ENCODE measurements around the gene CHD1.

The CHD1 gene

GRCh38 chr5:98911280-98912040, 17.3 kb downstream of the CHD1 start:
- Histone ChIP-seq H4K20me1 (ENCODE audit: insufficient read depth) (peaks cover 28% of the 10 kb centered on the region), H3K9ac (no peak overlapping the region), H2AFZ (ENCODE audit: low read depth) (no peak overlapping the region), H3K4me2 (no peak overlapping the region), H3K4me3 (IDR thresholded peaks at IDR 0.05; ENCODE audit: insufficient read depth, low read depth, low read length) (no peak overlapping the region), H3K27me3 (ENCODE audit: insufficient read depth, low read depth) (no peaks in the 10 kb centered on the region), H3K36me3 (ENCODE audit: insufficient read depth) (no peaks in the 10 kb centered on the region), H3K27ac (no peak overlapping the region), H3K4me1 (ENCODE audit: low read depth, poor library complexity, severe bottlenecking) (peaks cover 18% of the 10 kb centered on the region), H3K79me2 (ENCODE audit: insufficient read depth, low read depth) (peaks cover 84% of the 10 kb centered on the region)
- TF ChIP-seq, protein P1, sequence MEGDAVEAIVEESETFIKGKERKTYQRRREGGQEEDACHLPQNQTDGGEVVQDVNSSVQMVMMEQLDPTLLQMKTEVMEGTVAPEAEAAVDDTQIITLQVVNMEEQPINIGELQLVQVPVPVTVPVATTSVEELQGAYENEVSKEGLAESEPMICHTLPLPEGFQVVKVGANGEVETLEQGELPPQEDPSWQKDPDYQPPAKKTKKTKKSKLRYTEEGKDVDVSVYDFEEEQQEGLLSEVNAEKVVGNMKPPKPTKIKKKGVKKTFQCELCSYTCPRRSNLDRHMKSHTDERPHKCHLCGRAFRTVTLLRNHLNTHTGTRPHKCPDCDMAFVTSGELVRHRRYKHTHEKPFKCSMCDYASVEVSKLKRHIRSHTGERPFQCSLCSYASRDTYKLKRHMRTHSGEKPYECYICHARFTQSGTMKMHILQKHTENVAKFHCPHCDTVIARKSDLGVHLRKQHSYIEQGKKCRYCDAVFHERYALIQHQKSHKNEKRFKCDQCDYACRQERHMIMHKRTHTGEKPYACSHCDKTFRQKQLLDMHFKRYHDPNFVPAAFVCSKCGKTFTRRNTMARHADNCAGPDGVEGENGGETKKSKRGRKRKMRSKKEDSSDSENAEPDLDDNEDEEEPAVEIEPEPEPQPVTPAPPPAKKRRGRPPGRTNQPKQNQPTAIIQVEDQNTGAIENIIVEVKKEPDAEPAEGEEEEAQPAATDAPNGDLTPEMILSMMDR (conservative IDR thresholded peaks at IDR 0.05; ENCODE audit: low read depth, low read length), result no peak

DNA sequence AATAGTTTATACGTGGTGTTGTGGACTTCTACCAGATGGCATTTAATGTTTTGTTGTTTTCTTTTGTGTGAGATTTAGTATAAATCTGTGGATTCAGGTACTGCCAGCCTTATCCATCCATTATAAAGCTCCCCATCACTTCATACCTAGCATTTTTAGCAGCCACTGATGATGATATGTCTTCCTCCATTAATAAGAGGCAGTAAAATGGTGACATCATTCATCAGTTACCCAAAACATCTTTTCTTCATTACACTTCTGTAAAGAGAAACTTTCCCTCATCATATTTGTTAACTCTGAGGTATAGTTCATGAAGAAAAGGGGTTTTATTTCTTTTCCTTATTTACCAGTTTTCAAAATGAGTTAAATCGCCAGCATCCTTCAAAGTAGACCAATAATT, 19.4 kb downstream of the CHD1 start:
- Histone ChIP-seq H2AFZ (ENCODE audit: low read depth) (no peak overlapping the region), H3K27me3 (ENCODE audit: insufficient read depth, low read depth) (no peaks in the 10 kb centered on the region), H3K79me2 (ENCODE audit: insufficient read depth, low read depth) (peaks cover 84% of the 10 kb centered on the region), H3K9ac (no peak overlapping the region), H3K27ac (no peak overlapping the region), H3K4me1 (ENCODE audit: low read depth, poor library complexity, severe bottlenecking) (peaks cover 27% of the 10 kb centered on the region), H3K4me2 (no peak overlapping the region), H3K4me3 (IDR thresholded peaks at IDR 0.05; ENCODE audit: insufficient read depth, low read depth, low read length) (no peak overlapping the region), H3K36me3 (ENCODE audit: insufficient read depth) (no peaks in the 10 kb centered on the region; the same call in 1 of the 2 replicates), H4K20me1 (ENCODE audit: insufficient read depth) (peaks cover 40% of the 10 kb centered on the region)
- TF ChIP-seq, protein P1 (conservative IDR thresholded peaks at IDR 0.05; ENCODE audit: low read depth, low read length), result no peak

DNA sequence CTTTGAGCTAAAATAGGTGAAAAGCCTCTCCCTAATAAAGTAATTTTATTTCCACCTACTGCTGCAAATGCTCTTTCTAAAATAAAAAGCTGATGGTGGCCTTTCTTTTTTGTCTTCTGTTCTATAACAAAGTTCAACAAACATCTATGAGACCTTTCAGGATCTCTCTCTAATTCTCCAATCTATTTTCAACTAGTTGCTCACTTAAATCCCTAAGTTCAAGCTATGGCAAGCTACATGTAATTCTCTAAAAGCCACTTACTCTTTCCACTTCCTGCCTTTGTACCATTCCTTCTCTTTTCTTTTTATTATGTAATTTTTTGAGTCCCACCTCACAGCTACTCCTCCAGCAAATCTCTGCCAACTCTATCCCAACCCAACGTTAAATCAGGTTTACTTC, 20.9 kb downstream of the CHD1 start:
- Histone ChIP-seq H4K20me1 (ENCODE audit: insufficient read depth) (peaks cover 35% of the 10 kb centered on the region), H3K27ac (no peak overlapping the region), H3K9ac (no peak overlapping the region), H3K4me3 (IDR thresholded peaks at IDR 0.05; ENCODE audit: insufficient read depth, low read depth, low read length) (no peak overlapping the region), H3K4me2 (no peak overlapping the region), H3K36me3 (ENCODE audit: insufficient read depth) (no peaks in the 10 kb centered on the region; the same call in 1 of the 2 replicates), H3K4me1 (ENCODE audit: low read depth, poor library complexity, severe bottlenecking) (peaks cover 27% of the 10 kb centered on the region), H2AFZ (ENCODE audit: low read depth) (no peak overlapping the region), H3K27me3 (ENCODE audit: insufficient read depth, low read depth) (no peaks in the 10 kb centered on the region), H3K79me2 (ENCODE audit: insufficient read depth, low read depth) (peaks cover 76% of the 10 kb centered on the region)
- TF ChIP-seq, protein P1 (conservative IDR thresholded peaks at IDR 0.05; ENCODE audit: low read depth, low read length), result no peak

DNA sequence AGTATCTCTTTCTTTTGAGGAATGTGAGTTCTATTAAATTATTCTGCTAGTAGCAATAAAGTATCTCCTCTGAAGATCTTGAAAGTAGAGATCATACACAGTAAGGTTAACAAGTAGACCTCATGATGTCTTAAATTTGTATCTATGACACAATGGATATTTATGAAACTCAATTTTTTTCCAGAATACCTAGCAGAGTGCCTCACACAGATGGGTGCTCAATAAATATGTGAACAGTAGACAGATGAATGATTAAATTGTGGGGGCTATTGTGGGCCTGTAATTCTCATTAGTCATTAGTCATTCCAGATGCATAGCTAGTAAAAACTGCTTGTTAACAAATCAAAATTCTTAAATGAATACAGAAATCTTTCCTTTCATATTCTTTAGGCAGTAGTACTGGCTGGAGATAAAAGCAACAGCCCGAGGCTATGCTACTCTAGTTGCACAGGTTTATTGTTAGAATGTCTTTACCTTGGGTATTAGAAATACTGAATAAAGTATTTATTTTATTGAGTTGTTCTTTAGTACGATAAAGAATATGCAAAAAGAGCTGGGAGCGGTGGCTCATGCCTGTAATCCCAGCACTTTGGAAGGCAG, 22.0 kb downstream of the CHD1 start:
- no peaks in the 10 kb centered on the region; the same call in 1 of the 2 replicates for H3K36me3 ChIP-seq (ENCODE audit: insufficient read depth)
- H3K27me3 ChIP-seq (ENCODE audit: insufficient read depth, low read depth), result no peaks in the 10 kb centered on the region
- H3K79me2 ChIP-seq (ENCODE audit: insufficient read depth, low read depth), result peaks cover 70% of the 10 kb centered on the region
- H4K20me1 ChIP-seq (ENCODE audit: insufficient read depth), result peaks cover 35% of the 10 kb centered on the region
- H2AFZ ChIP-seq (ENCODE audit: low read depth), result no peak overlapping the region
- TF ChIP-seq, protein P1 (conservative IDR thresholded peaks at IDR 0.05; ENCODE audit: low read depth, low read length), result no peak
- no peak overlapping the region for H3K27ac ChIP-seq
- H3K4me3 ChIP-seq (IDR thresholded peaks at IDR 0.05; ENCODE audit: insufficient read depth, low read depth, low read length), result no peak overlapping the region
- H3K9ac ChIP-seq, result no peak overlapping the region
- H3K4me1 ChIP-seq (ENCODE audit: low read depth, poor library complexity, severe bottlenecking), result peaks cover 22% of the 10 kb centered on the region
- H3K4me2 ChIP-seq, result no peak overlapping the region
